AML-193 (cell line): ENCODE results near the gene CDKN2AIP.

Experiments used
- DNase-seq, 2 experiments: peaks; one replicate each; lab custom pipeline; 2025; lab: John Stamatoyannopoulos, UW

Gene CDKN2AIP, protein sequence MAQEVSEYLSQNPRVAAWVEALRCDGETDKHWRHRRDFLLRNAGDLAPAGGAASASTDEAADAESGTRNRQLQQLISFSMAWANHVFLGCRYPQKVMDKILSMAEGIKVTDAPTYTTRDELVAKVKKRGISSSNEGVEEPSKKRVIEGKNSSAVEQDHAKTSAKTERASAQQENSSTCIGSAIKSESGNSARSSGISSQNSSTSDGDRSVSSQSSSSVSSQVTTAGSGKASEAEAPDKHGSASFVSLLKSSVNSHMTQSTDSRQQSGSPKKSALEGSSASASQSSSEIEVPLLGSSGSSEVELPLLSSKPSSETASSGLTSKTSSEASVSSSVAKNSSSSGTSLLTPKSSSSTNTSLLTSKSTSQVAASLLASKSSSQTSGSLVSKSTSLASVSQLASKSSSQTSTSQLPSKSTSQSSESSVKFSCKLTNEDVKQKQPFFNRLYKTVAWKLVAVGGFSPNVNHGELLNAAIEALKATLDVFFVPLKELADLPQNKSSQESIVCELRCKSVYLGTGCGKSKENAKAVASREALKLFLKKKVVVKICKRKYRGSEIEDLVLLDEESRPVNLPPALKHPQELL

DNA sequence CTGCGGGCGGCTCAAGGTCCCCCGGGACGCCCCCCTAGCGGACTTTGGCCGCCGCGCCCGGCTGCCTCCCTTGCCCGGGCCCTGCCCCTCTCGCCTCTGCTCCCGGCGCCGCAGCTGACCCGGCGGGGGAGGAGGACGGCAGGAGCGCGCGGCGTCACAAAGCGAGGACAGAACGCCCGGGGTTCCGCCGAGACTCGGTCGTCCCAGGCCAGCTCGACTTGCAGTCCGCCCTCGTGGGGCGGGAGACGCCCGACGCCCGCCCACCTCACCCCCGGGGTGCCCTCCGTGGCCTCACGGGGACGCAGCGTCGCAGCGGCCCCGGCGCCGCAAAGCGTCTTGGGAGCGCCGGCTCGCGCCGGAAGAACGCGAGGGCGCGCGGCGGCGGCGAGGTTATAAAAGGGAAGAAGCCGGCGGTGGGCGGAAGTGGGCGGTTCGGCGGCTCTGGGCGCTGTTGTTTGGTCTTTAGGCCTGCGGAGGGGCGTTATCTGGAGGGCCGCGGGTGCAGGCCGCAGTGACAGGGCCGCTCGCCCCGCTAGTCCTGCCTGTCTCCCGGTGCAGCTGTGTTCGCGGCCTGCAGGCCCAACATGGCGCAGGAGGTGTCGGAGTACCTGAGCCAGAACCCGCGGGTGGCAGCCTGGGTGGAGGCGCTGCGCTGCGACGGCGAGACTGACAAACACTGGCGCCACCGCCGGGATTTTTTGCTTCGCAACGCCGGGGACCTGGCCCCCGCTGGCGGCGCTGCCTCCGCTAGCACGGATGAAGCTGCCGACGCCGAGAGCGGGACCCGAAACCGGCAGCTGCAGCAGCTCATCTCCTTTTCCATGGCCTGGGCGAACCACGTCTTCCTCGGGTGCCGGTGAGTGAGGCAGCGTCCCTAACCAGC lies at the start of gene CDKN2AIP:
CDKN2AIP (plus strand) TSS at position 423 of the 883 bp plus-strand sequence; CDS start at position 585, 162 bp downstream.
- peak; percentile 85 to 89 for DNase-seq

- no peak for DNase-seq
These were observed 49.0 kb upstream of the CDKN2AIP start for GRCh38 chr4:183395395-183395794.

DNA sequence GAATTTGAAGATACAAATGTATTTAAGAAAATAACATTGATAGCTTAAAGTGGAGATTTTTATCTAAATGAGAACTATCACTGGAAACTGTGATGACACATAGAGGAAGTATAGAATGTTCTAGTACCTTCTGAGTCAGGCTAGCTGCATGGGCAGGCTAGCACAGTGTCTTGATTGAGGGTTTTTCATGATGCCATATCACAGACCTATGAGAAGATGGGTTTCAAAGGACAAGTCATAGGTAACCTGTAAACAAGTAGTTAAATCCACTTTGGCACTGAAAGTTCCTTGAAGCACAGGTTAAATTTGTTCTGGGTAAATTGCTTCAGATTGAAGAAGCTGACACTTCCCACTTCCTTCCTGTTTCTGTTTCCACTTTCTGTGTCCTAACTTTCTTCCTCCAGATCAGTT lies 48.2 kb upstream of the CDKN2AIP start:
- peak; percentile 54 to 57 for DNase-seq

DNA sequence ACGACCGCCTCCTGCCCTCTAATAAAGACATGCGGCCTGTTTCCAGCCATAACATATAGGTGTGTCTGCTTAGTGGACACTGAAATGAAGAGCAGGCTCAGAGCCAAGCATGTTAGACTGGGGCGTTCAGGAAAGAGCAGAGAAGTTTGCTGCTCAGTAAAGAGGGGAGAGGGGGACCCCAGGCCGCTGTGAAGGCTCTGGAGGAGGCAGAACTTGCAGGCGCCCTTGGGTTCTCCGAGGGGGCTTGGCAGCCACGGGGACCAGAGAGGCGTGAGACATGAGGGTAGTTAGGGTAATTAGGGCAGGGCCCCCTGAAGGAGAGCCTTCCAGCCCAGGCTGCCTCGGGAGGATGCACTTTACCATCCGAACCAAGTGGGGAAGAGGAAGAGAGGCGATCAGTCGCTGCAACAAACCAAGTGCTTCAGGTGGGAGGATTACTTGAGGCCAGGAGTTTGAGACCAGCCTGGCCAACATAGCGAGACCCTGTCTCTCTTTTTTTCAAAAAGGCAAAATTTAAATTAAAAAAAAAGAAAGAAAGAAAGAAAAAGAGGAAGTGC lies 46.6 kb upstream of the CDKN2AIP start:
- DNase-seq, result no peak

DNA sequence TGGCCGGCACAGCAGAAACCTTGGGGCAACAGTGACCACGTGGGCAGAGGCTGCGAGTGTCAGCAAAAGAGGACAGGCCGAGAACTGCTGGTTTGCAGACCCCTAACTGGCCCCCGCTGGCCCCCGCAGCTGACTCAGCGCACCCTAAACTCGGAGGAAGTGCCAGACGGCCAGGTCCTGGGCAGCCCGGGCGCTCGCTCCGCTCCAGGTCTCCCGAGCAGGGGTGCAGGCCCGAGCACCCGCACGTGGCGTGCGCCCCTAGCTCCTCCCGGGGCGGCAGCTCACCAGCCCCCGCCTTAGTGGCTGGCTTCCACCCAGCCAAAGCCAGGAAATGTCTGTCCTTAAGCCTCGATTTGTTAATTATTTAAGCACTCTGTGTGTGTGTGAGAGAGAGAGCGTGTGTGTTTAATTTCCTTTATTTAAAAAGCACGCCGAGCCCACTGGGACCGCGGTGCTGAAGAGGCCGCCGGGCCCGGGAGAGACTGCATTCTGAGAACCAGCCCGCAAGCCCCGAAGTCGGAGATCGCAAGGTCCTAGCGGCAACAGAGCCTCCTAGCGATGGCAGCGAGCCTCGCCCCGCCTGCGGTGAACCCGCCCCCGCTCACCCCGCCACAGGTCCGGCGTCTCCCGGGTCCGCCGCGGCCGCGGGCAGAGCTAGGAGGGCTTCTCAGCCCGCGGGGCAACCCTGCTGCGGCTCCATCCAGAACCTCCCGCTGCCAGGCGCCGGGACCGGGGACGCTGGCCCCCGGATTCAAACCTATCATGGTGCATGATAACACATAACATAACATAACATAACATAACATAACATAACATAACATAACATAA lies 45.9 kb upstream of the CDKN2AIP start:
- DNase-seq, result peak; percentile 62 to 68

- peak in 1 of 2 experiments; percentile 9 for DNase-seq
These were observed 45.3 kb upstream of the CDKN2AIP start for GRCh38 chr4:183399126-183399522.

GRCh38 chr4:183399616-183400015 lies 44.8 kb upstream of the CDKN2AIP start:
- peak in 1 of 2 experiments; percentile 5 for DNase-seq

DNA sequence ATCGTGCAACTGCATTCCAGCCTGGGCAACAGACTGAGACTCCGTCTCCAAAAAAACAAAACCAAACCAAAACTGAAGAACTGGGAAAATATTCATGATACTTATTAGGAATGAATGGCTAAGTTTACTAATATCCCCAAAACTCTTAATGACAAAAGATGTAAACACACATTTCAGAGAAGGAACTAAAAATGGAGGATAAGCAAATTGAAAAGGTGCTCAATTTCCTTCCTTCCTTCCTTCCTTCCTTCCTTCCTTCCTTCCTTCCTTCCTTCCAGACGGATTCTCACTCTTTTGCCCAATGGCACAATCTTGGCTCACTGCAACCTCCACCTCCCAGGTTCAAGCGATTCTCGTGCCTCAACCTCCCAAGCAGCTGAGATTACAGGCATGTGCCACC lies 44.4 kb upstream of the CDKN2AIP start:
- no peak for DNase-seq

DNA sequence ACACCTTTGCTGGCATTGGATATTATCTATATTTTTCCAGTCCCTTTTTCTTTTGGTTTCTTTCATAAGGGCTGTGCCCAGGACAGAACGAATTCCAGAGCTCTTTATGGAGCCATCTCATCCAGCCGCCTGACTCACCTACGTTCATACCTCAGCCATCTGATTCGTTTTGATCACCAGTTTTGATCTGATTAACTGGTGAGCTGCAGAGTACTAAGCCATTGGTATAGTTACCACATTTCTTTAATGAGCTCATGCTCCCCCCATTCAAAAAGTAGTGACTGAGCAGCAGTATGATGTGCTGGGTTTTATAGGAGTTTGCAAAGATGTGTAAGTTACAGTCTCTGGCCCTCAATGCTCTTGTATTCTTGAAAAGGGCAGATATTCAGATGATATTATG lies 43.0 kb upstream of the CDKN2AIP start:
- no peak for DNase-seq

- no peak for DNase-seq
These were observed 41.7 kb upstream of the CDKN2AIP start for GRCh38 chr4:183402771-183403170.

- no peak for DNase-seq
These were observed 41.0 kb upstream of the CDKN2AIP start for GRCh38 chr4:183403486-183403885.

DNA sequence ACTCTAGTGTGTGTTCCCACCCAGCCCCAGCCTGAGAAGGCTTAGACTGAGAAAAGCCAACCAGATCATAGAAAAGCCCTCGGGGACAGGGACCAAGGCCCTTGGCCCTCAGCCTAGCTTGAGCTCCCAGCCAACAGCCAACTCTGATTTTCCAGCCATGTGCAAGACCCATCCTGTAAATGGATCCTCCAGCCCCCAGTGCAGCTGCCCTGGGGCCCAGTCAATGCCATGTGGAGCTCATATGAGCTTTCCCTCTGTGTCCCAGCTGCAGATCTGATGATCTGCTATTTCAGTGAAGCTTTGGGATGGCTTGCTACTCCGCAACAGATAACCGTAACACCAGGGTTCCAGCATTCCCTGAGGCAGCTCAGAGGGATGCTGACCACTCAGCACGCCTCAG lies 40.5 kb upstream of the CDKN2AIP start:
- DNase-seq, result no peak

GRCh38 chr4:183405303-183405702 lies 39.1 kb upstream of the CDKN2AIP start:
- DNase-seq, result no peak

GRCh38 chr4:183407128-183407585 lies 37.3 kb upstream of the CDKN2AIP start:
- peak; percentile 68 to 72 for DNase-seq

GRCh38 chr4:183407635-183408464 lies 36.6 kb upstream of the CDKN2AIP start:
- no peak for DNase-seq

- DNase-seq, result no peak
These were observed 35.6 kb upstream of the CDKN2AIP start for GRCh38 chr4:183408796-183409195.

DNA sequence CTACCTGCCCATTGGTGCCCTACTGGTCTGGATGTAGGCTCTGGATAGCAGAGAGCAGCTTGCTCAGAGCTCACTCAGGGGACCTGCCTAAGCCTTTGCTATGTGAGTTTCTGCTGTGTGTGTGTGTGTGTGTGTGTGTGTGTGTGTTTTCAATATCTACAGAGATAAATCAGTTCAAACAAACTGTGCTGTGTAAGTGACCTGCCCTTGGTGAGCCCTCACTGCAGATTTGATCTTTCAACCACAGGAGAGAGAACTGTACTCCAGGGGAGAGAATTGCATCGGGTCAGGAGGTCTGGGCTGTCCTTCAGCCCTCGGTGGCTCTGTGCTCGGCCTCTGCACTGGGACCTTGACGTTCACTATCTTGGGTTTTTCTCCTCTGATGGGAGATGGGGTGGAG lies 35.0 kb upstream of the CDKN2AIP start:
- DNase-seq, result no peak

DNA sequence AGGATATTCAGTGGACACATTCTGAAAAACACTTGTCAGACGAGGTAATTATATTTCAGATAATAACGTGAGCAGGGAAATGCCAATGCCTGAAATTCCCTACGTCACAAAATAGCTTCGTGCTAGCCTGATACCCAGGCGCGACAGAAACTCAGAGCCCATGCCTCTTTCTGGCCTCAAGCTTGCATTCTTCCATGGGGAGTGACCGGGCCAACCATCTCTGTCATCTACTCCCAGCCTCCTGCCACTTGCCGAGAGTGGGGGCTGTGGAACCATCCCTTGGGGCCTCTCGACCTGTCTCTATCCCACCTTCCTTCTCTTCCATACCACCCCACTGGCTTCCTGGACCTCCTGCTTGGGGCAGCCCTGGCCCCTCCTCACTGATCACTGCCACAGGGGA lies 34.5 kb upstream of the CDKN2AIP start:
- no peak for DNase-seq

GRCh38 chr4:183411291-183411861 lies 33.1 kb upstream of the CDKN2AIP start:
- DNase-seq, result no peak

DNA sequence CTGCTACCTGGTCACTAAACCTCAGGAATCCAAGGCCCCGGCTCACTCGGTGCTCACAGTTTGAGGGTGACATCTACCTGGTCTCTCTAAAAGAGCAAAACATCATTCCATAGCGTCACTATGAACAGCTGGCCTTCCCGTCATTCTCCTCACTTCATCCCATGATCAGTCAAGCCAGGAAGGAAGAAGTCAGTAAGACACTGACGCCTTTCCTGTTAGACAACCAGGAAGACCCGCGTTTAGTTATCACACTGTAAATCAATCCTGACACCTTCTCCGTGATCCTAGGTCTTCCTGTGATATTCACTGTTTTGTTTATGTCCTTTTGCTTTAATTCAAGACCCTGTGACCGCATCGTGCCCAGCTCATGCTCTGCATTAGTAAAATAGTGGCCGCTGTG lies 31.6 kb upstream of the CDKN2AIP start:
- no peak for DNase-seq
